ENCODE measurements around the gene CTNNA2.
"Not testable (repeated sequence)": the region's sequence is repeated elsewhere in the genome, so short reads cannot be mapped to it uniquely, and the experiment has no call there.

CTNNA2 gene

DNA sequence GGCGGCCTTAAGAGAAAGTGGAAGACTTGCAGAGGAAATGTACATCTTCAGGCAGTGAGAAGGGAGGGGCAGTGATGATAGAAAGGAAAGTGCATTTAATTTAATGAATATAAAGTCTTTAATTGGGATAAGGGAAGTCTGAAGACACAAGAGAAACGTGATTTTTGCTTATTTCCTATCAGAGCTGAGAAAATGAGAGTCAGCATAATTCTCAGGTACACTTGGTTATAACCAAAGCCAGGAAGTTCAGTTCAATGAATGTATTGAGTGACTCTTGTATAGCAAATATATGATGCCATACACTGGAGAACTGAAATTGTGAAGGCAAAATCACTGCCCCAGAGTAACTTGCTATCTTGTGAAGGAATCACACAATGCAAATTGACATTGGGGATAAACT is 535.4 kb downstream of the CTNNA2 start:
- DNase-seq: no peak

DNA sequence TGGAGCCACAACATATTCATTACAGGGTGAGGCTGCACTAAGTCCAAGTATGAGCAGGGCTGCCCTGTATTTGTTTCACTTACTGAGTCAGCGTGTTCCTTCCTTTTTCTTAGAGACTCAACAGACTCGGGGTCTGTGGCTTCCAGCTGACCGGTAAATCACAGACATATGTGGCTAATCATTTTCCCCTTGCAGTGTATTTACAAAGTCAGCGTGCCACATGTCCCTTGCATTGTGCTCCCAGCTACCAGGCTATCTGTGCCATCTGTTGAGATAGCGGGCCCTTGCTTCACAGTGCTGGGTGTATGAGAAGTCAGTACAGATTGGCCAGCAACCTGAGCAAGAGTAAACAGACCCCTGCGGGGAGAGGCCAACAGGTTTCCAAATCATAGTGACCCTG is 537.4 kb downstream of the CTNNA2 start:
- no peak for DNase-seq

DNA sequence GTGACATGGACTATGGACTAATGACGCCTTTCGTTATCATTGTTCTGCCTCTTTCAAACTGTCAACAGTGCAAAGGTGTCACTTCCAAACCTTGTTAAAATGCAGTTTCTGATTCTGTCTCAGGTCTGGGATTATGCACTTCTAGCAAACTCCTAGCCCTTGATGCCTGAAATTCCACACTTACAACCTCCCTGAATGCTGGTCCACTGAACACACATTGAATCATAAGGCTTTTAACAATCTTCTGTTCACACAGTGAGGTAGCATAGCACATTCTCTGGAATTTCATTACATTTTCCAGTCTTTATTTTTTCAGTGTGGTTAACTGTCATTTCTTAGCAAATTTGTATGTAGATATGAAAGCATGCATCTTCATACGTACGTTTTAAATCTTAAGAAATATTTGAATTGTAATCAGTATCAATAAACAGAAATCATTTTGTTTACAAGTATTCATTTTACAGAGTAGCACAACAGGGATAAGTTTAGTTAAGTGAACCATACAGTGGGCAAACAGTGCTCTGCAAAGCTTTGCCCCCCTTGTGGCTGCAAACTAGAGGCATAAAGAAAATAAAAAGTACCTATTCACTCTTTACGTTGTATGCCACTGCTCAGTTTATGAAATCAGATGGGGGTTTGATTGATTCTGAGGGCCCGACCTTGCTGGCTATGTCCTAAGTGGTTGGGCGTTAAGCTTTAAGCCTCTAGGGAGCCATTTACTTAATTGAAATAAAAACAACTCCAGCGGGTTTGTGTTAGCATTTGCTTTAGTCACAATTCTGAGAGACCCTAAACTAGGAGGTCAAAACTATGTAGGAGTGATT is 540.9 kb downstream of the CTNNA2 start:
- DNase-seq: no peak

GRCh38 chr2:80054346-80054675 is 541.5 kb downstream of the CTNNA2 start:
- DNase-seq: no peak

DNA sequence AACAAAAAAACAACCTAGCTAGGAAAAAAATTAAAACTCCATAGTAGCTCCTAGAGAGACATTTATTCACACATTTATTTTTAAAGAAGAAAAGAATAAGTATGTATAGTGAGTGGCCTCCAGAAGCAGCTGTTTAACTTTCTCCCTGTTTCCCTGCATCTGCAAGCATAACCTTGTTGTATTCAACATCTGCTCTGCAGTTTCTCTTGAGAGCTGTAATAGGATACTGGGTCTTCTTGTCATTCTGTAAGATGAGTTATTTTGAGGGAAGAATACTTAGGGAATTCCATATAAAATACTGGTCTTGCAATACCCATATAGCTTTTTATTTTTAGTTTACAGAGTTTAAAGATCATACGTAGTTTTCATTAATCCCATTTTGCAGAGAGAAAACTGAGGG is 545.1 kb downstream of the CTNNA2 start:
- DNase-seq: no peak

GRCh38 chr2:80058562-80058961 is 545.7 kb downstream of the CTNNA2 start:
- no peak for DNase-seq

DNA sequence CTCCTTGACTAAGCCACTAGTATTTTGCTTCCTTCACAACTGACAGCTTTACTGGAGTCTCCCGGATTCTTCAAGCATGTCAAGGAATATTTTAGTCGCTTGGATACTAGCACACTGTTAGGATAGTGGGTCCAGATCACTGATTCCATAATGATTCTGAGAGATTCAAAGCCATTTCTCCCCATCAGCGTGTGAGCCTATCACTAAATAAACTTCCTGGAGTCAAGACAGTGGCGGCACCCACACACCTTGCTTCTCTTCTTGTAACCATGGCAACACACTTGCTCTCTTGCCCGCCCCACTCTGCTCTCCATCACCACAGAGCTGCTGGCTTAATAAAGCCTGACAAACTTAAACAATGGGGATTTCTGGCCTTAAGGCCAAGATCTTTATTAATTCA is 546.6 kb downstream of the CTNNA2 start:
- DNase-seq: no peak

DNA sequence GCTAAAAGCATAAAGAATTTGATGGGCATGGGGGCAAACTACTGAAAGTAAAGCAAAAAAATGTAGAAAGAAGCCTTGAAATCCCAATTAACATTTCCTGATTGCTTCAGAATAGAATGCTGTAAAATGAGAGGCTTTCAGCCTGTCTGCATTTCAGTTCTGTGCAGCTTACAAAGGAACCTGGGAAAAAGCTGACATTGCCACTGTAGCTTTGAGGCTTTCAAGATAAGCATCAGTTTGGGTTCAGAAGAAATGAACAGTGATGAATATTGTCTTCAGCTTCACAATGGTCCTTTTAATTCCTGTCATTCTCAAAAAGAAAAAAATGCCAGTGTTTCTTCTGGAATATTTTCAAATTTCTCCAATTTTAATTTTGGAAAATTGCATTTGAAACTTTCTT is 549.0 kb downstream of the CTNNA2 start:
- DNase-seq: no peak

- DNase-seq: no peak
Observed at GRCh38 chr2:80062298-80062697, 549.4 kb downstream of the CTNNA2 start.

GRCh38 chr2:80068038-80068731 is 555.3 kb downstream of the CTNNA2 start:
- DNase-seq: no peak

GRCh38 chr2:80070587-80070986 is 557.7 kb downstream of the CTNNA2 start:
- DNase-seq: no peak

DNA sequence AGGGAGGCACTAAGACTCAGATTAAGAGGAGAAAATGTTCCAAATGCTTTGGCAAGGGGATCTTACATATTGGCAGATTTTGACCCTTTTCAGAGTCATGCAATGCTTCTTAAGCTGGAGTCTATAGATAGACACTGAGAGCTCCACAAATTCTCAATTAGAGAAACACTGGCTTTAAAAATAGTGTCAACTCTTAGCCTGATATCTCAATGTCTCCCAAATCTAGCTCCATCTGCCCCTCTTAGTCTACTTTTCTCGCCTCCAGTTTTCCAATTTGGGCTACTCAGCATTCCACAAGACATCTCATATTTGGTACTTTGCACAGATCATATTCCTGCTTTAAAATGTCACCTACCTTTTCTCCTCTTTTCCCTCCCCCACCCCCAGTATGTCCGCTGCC is 559.1 kb downstream of the CTNNA2 start:
- no peak for DNase-seq

GRCh38 chr2:80073134-80073561 is 560.3 kb downstream of the CTNNA2 start:
- peak; percentile 2 for DNase-seq

- DNase-seq: no peak
Observed at GRCh38 chr2:80074321-80075070, 561.6 kb downstream of the CTNNA2 start.

DNA sequence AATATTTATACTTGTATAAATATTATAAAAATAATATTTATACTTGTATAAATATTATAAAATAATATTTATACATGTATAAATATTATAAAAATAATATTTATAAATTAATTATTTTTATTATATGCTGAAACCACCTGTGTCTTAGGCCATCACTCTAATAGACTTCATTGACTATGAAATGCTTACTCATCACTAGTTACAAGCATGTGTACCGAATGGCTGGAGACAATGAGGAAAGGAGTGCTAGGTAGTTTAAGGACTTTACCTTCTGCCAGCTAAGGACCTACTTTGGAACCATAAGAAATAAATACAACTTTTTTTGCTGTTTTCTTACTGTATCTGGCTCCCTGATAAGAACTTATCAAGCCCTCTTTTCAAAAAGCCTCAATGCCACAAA is 562.9 kb downstream of the CTNNA2 start:
- DNase-seq: no peak

GRCh38 chr2:80078290-80079036 is 565.6 kb downstream of the CTNNA2 start:
- no peak for DNase-seq

GRCh38 chr2:80080957-80081356 is 568.1 kb downstream of the CTNNA2 start:
- no peak for DNase-seq

DNA sequence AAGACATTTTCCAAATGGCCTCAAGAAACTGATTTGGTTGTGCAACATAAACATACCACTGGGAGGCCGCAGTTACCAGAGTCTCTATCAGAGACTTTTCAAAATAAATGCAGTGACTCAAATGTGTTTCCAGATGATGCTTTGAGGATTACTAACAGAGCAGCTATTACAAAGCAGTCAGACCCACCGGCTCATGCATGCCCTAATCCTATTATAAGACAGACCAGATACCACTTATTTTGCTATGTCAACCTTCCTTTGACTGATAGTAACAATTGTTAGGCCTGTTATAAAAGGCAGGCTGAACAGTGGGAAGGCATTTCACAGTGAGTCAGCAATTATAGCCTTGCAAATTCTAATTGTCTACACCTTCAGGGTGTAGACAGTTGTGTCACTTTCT is 574.0 kb downstream of the CTNNA2 start:
- DNase-seq: no peak

- no peak for DNase-seq
Observed at GRCh38 chr2:80091237-80091636, 578.4 kb downstream of the CTNNA2 start.

DNA sequence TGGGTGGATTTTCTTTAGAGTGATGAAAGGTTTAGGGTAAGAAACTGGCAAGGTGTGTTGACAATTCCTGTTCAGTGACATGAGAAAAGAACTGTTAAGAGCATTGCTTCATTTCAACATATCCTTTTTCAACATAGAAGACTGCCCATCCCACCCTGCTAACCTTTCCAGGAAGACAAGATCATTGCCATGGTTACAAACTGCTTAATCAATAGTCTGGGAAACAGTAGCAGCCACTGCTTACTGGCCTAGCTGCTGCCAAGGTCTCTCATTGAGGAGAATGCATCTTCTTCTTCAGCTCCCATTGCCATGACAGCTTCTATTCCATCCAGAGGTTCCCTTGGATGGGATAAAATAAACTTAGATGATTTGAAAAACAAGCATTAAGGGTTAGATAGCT is 579.6 kb downstream of the CTNNA2 start:
- no peak for DNase-seq

GRCh38 chr2:80098503-80098902 is 585.7 kb downstream of the CTNNA2 start:
- not testable (repeated sequence) for DNase-seq

GRCh38 chr2:80102026-80102425 is 589.2 kb downstream of the CTNNA2 start:
- DNase-seq: no peak

DNA sequence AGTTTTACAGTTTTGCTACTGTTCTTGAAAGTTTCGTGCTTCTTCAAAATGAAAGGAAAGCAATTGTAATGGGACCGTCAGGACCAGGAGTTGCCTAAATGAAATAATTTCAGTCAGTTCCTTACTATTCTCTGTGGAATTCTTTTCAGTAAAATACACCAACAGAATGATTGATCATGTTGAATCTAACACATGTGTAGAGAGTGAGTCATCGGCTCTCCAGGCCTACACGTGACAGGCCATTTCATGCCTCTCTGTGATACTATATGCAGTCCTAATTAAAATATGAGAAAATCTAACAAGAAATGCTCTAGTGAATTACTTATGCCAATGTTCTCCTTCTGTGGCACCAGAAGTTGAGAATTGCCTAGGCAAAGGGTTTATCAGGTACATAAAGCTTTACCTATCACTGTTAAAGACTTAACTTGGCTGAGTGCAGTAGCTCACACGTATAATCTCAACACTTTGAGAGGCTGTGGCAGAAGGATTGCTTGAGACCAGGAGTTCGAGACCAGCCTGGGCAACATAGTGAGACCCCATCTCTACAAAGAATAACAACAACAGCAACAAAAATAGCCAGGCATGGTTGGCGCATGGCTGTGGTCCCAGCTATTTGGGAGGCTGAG is 592.3 kb downstream of the CTNNA2 start:
- no peak for DNase-seq

Measured in NCI-H2029 (cell line).